Lower lobe of right lung (tissue), 2 donors: Measurements from ENCODE around the gene SH3RF3. TPM values are rescaled to one million over a fixed set of nuclear protein-coding genes. Genes with fewer than 3 reads are reported as not detected.

Source experiments
- ATAC-seq, 2 donors: fragments of 200-7000 bp; cut with Tn5 transposase; one replicate each; pipeline ENCODE4 v1.9.1; 2020 to 2022; ENCODE audit warnings: mild to moderate bottlenecking in 2 of 2, moderate library complexity in 2 of 2
- DNase-seq: peaks from one replicate; pipeline ENCODE4 v3.0.0-alpha.2; 2020
- H3K27ac ChIP-seq: fragments of 200-600 bp; one replicate; pipeline ENCODE4 v1.8.0; 2022
- H3K27me3 ChIP-seq: fragments of 200-600 bp; one replicate; pipeline ENCODE4 v1.8.0; 2022; ENCODE audit warnings: low read depth
- H3K36me3 ChIP-seq: fragments of 200-600 bp; one replicate; pipeline ENCODE4 v1.8.0; 2022; ENCODE audit warnings: mild to moderate bottlenecking
- H3K4me1 ChIP-seq: fragments of 200-600 bp; one replicate; pipeline ENCODE4 v1.8.0; 2022
- H3K4me3 ChIP-seq: fragments of 200-600 bp; one replicate; pipeline ENCODE4 v1.8.0; 2022; ENCODE audit warnings: mild to moderate bottlenecking
- H3K9me3 ChIP-seq: fragments of 200-600 bp; one replicate; pipeline ENCODE4 v1.8.0; 2022
- CTCF ChIP-seq: fragments of 200-600 bp; IDR thresholded peaks from one replicate; pipeline ENCODE4 v1.8.0; 2022; ENCODE audit warnings: antibody characterized with exemption, mild to moderate bottlenecking
- intact Hi-C: fragments of 100-400 bp; cut with DNase I; formaldehyde crosslinking; loops from one replicate; pipeline ENCODE4 v1.11.0; 2022
- total RNA-seq: library from RNA; stranded (reverse); fragmentation: NEBNext Ultra II Directional; extraction: Animal tissue kit (Norgen Biotek cat#: 25700); gene quantifications from one replicate; pipeline ENCODE4 v1.2.1, GENCODE V29; 2021
- donor health status: DM: no; HTN: yes; CAD: no; lungs with severe emphysema.

The SH3RF3 gene
- total RNA-seq, 1 donor from 2014 or later: 5.7 TPM

- no peak overlapping the region for H3K27ac ChIP-seq
- H3K27me3 ChIP-seq: no peaks in the 10 kb centered on the region
- intact Hi-C loops: no loop called here
- peak in 1 of 2 donors; percentile 38 for ATAC-seq
- H3K4me3 ChIP-seq: no peak overlapping the region
- no peak for DNase-seq
- no peaks in the 10 kb centered on the region for H3K9me3 ChIP-seq
- no peaks in the 10 kb centered on the region for H3K36me3 ChIP-seq
- H3K4me1 ChIP-seq: peaks cover 26% of the 10 kb centered on the region
- no peak for TF ChIP-seq CTCF
Observed at GRCh38 chr2:109497463-109497862, 368.5 kb downstream of the SH3RF3 start.

- ATAC-seq (no peak), DNase-seq (no peak)
- peaks cover 26% of the 10 kb centered on the region for H3K4me1 ChIP-seq
- no peak overlapping the region for H3K27ac ChIP-seq
- intact Hi-C loops: no loop called here
- no peak for TF ChIP-seq CTCF
- H3K27me3 ChIP-seq: no peaks in the 10 kb centered on the region
- H3K36me3 ChIP-seq: no peaks in the 10 kb centered on the region
- H3K9me3 ChIP-seq: no peaks in the 10 kb centered on the region
- H3K4me3 ChIP-seq: no peak overlapping the region
Observed at GRCh38 chr2:109497911-109498870, 369.2 kb downstream of the SH3RF3 start.

- Histone ChIP-seq H3K27me3 (no peaks in the 10 kb centered on the region), H3K36me3 (no peaks in the 10 kb centered on the region), H3K4me1 (peaks cover 26% of the 10 kb centered on the region), H3K27ac (no peak overlapping the region), H3K9me3 (no peaks in the 10 kb centered on the region), H3K4me3 (no peak overlapping the region)
- DNase-seq: no peak
- ATAC-seq: peak in 1 of 2 donors; percentile 6
- intact Hi-C loops: no loop called here
- TF ChIP-seq CTCF: no peak
Observed at GRCh38 chr2:109498906-109499305, 369.9 kb downstream of the SH3RF3 start.

GRCh38 chr2:109499566-109499965 lies 370.6 kb downstream of the SH3RF3 start:
- ATAC-seq (peak; percentile 33 to 41), DNase-seq (no peak)
- intact Hi-C loops: no loop called here
- no peak for TF ChIP-seq CTCF
- no peak overlapping the region for H3K4me3 ChIP-seq
- no peak overlapping the region for H3K27ac ChIP-seq
- H3K4me1 ChIP-seq: peaks cover 26% of the 10 kb centered on the region
- H3K36me3 ChIP-seq: no peaks in the 10 kb centered on the region
- H3K27me3 ChIP-seq: no peaks in the 10 kb centered on the region
- H3K9me3 ChIP-seq: no peaks in the 10 kb centered on the region

- H3K9me3 ChIP-seq: peaks cover 5% of the 10 kb centered on the region
- H3K27me3 ChIP-seq: no peaks in the 10 kb centered on the region
- H3K27ac ChIP-seq: no peak overlapping the region
- ATAC-seq (no peak), DNase-seq (no peak)
- no peak for TF ChIP-seq CTCF
- intact Hi-C loops: no loop called here
- H3K4me1 ChIP-seq: peaks cover 26% of the 10 kb centered on the region
- no peak overlapping the region for H3K4me3 ChIP-seq
- no peaks in the 10 kb centered on the region for H3K36me3 ChIP-seq
Observed at GRCh38 chr2:109500910-109501309, 371.9 kb downstream of the SH3RF3 start.
